Measurements from ENCODE around the gene SPNS2.

Gene SPNS2

GRCh38 chr17:4588391-4588790, 89.7 kb downstream of the SPNS2 start:
- no peak for DNase-seq (ENCODE audit: low read depth in 2 of 2)
